Chondrocyte (in vitro differentiated cells): ENCODE data around the gene LHFPL5. TPM values are rescaled to one million over a fixed set of nuclear protein-coding genes. Genes with fewer than 3 reads are reported as not detected.
A peak's percentile ranks its signal among the peaks of the same experiment; 100 is the strongest.

ENCODE experiments used
- DNase-seq: peaks from one replicate; pipeline ENCODE4 v3.0.0; 2021; ENCODE audit warnings: mixed read lengths, low spot score
- H3K27ac Mint-ChIP-seq: one replicate; pipeline ENCODE4 v1.8.0; 2021; ENCODE audit warnings: mild to moderate bottlenecking, moderate library complexity, mixed read lengths; ENCODE audit not compliant: unreplicated experiment
- H3K27me3 Mint-ChIP-seq: 2 replicates; pipeline ENCODE4 v1.8.0; 2021; ENCODE audit warnings: low read depth, mixed read lengths
- H3K36me3 Mint-ChIP-seq: 2 replicates; pipeline ENCODE4 v1.8.0; 2021; ENCODE audit warnings: low read depth, mixed read lengths
- H3K4me1 Mint-ChIP-seq: 2 replicates; pipeline ENCODE4 v1.8.0; 2021; ENCODE audit warnings: low read depth, mild to moderate bottlenecking, mixed read lengths
- H3K4me3 Mint-ChIP-seq: one replicate; pipeline ENCODE4 v1.8.0; 2021; ENCODE audit warnings: mild to moderate bottlenecking, moderate library complexity, mixed read lengths; ENCODE audit not compliant: unreplicated experiment
- H3K9me3 Mint-ChIP-seq: 2 replicates; pipeline ENCODE4 v1.8.0; 2021; ENCODE audit warnings: low read depth, mixed read lengths
- CTCF ChIP-seq: fragments of 200-600 bp; sonication (generic); IDR thresholded peaks from 2 replicates; pipeline ENCODE4 v1.5.0; 2021; ENCODE audit warnings: antibody characterized with exemption, mild to moderate bottlenecking, moderate library complexity
- total RNA-seq: library from RNA; stranded (reverse); gene quantifications from 3 replicates; pipeline ENCODE4 v1.2.1, GENCODE V29; 2021

LHFPL5 gene
- total RNA-seq, 1 donor from 2014 or later, result not detected

GRCh38 chr6:35778437-35778836, 26.7 kb upstream of the LHFPL5 start:
- Mint-ChIP-seq H3K4me3 (no peak overlapping the region), H3K27me3 (peaks cover 16% of the 10 kb centered on the region), H3K4me1 (peaks cover 7% of the 10 kb centered on the region), H3K36me3 (no peaks in the 10 kb centered on the region), H3K9me3 (no peaks in the 10 kb centered on the region), H3K27ac (no peak overlapping the region)
- DNase-seq, result peak; percentile 49
- TF ChIP-seq CTCF, result no peak

- peaks cover 26% of the 10 kb centered on the region for H3K27me3 Mint-ChIP-seq
- DNase-seq, result peak; percentile 21
- H3K36me3 Mint-ChIP-seq, result no peaks in the 10 kb centered on the region
- H3K4me3 Mint-ChIP-seq, result no peak within 1 kb of the TSS
- no peak within 1 kb of the TSS for H3K27ac Mint-ChIP-seq
- no peaks in the 10 kb centered on the region for H3K9me3 Mint-ChIP-seq
- peaks cover 4% of the 10 kb centered on the region for H3K4me1 Mint-ChIP-seq
- no peak for TF ChIP-seq CTCF
These were observed 24.4 kb upstream of the LHFPL5 start, which contains the start of gene CLPSL1 for GRCh38 chr6:35780719-35781118. Gene CLPSL1, plus strand, starts transcription at chr6:35781019. Its CDS starts 92 bp downstream, at chr6:35781111.

- Mint-ChIP-seq H3K27ac (no peak overlapping the region), H3K36me3 (no peaks in the 10 kb centered on the region), H3K4me1 (peaks cover 4% of the 10 kb centered on the region), H3K9me3 (no peaks in the 10 kb centered on the region), H3K27me3 (peaks cover 27% of the 10 kb centered on the region), H3K4me3 (no peak overlapping the region)
- TF ChIP-seq CTCF, result no peak
- peak; percentile 65 for DNase-seq
These were observed 23.9 kb upstream of the LHFPL5 start for GRCh38 chr6:35781290-35781689.

GRCh38 chr6:35782424-35782823, 22.7 kb upstream of the LHFPL5 start:
- H3K4me3 Mint-ChIP-seq, result no peak overlapping the region
- DNase-seq, result peak; percentile 63
- no peaks in the 10 kb centered on the region for H3K9me3 Mint-ChIP-seq
- TF ChIP-seq CTCF, result no peak
- no peak overlapping the region for H3K27ac Mint-ChIP-seq
- H3K27me3 Mint-ChIP-seq, result peaks cover 34% of the 10 kb centered on the region
- H3K4me1 Mint-ChIP-seq, result no peaks in the 10 kb centered on the region
- no peaks in the 10 kb centered on the region for H3K36me3 Mint-ChIP-seq

GRCh38 chr6:35784200-35784599, 21.0 kb upstream of the LHFPL5 start:
- Mint-ChIP-seq H3K4me3 (no peak overlapping the region), H3K27ac (no peak overlapping the region)
- TF ChIP-seq CTCF, result no peak

More at GRCh38 chr6:35784200-35784599, 21.0 kb upstream of the LHFPL5 start:
- H3K4me1 Mint-ChIP-seq, result no peaks in the 10 kb centered on the region
- no peaks in the 10 kb centered on the region for H3K36me3 Mint-ChIP-seq
- peaks cover 49% of the 10 kb centered on the region for H3K27me3 Mint-ChIP-seq
- no peak for DNase-seq
- H3K9me3 Mint-ChIP-seq, result no peaks in the 10 kb centered on the region
